ENCODE measurements around the gene CTU1. TPM values are rescaled to one million over a fixed set of nuclear protein-coding genes. Genes with fewer than 3 reads are reported as not detected.

Gene CTU1
- total RNA-seq, 1 donor from 2014 or later = 9.3 TPM

DNA sequence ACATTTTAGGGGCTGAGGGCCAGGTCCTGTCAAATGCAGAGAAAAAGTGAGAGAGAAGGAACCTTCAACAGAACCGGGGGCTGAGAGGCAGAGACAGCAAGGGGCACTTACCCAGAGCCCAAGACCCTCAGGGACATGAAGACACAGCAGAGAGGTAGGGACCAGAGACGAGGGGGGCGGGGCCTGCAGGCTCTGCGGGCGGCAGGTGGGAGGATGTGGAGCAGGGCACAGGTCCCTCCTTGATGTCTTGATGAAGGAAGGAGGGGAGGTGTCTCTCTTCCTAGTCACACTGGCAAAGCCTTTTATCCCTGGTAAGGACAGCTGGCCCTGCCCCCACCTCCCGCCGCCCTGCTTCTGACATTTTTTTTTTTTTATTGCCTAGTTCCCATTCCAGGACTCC, 25.6 kb downstream of the CTU1 start, which contains the start of gene KLK14:
Gene KLK14 (minus strand): TSS at position 277 of the 400 bp plus-strand sequence. CDS start 273 bp downstream, at position 4.
- Mint-ChIP-seq H3K36me3 (no peaks in the 10 kb centered on the region), H3K4me1 (ENCODE audit: unreplicated experiment) (no peaks in the 10 kb centered on the region), H3K4me3 (no peak within 1 kb of the TSS), H3K27me3 (peaks cover 29% of the 10 kb centered on the region), H3K27ac (no peak within 1 kb of the TSS), H3K9me3 (no peaks in the 10 kb centered on the region)
- TF ChIP-seq, protein P1, sequence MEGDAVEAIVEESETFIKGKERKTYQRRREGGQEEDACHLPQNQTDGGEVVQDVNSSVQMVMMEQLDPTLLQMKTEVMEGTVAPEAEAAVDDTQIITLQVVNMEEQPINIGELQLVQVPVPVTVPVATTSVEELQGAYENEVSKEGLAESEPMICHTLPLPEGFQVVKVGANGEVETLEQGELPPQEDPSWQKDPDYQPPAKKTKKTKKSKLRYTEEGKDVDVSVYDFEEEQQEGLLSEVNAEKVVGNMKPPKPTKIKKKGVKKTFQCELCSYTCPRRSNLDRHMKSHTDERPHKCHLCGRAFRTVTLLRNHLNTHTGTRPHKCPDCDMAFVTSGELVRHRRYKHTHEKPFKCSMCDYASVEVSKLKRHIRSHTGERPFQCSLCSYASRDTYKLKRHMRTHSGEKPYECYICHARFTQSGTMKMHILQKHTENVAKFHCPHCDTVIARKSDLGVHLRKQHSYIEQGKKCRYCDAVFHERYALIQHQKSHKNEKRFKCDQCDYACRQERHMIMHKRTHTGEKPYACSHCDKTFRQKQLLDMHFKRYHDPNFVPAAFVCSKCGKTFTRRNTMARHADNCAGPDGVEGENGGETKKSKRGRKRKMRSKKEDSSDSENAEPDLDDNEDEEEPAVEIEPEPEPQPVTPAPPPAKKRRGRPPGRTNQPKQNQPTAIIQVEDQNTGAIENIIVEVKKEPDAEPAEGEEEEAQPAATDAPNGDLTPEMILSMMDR (conservative IDR thresholded peaks at IDR 0.05) = no peak
- no peak for DNase-seq (ENCODE audit: extremely low spot score, unreplicated experiment)

DNA sequence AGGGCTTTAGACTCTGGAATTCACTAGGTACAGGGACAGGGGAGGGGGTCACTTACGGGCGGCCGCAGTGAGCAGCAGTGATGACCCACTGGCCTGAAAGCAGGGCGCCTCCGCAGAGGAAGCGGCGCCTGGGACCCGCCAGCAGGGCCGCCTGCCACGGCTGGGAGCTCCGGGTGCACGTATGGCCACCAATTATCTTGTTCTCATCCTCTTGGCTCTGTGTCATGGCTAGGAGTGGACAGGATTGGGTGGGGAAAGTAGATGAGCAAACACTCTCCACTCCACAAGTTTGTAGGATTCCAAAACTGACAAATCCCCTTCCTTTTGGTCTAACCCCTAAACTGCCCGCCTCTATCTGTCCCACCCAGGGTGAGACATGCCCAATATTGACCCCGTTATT, 26.7 kb downstream of the CTU1 start:
- H3K4me1 Mint-ChIP-seq (ENCODE audit: unreplicated experiment) = no peaks in the 10 kb centered on the region
- TF ChIP-seq, protein P1 (conservative IDR thresholded peaks at IDR 0.05) = no peak
- no peaks in the 10 kb centered on the region for H3K9me3 Mint-ChIP-seq
- no peak for DNase-seq (ENCODE audit: extremely low spot score, unreplicated experiment)
- H3K27ac Mint-ChIP-seq = no peak overlapping the region
- no peaks in the 10 kb centered on the region for H3K36me3 Mint-ChIP-seq
- H3K4me3 Mint-ChIP-seq = no peak overlapping the region
- H3K27me3 Mint-ChIP-seq = peaks cover 29% of the 10 kb centered on the region

DNA sequence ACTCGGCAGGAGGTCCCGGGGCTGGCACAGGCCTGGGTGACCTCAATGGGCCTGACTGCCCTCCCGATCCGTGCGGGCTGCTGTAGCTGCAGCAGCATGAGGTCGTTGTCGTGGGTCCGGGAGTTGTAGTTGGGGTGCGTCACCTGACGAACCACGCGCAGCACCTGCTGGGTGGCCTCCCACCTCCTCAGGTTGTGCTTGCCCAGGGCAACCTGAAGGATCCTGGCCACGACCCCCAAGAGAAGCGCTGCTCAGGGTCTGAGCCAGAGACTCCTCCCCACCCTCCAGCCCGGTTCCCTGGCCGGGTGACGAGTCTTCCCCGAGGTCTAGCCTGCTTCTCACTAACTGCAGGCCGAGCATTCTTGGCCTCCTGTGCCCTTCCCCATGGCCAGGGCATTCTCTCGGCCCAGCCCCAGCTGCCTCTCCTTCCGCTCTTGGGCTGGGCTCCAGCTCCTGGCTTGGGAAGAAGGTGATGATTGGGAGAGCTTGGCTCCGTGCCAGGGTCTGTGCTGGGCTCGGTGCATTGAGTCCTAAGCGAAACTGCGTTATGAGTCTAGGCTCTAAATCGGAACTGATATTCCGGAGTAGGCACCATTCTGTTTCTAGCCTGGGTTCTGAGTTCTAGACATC, 28.6 kb downstream of the CTU1 start:
- H3K27me3 Mint-ChIP-seq = peaks cover 36% of the 10 kb centered on the region
- H3K27ac Mint-ChIP-seq = no peak overlapping the region
- DNase-seq (ENCODE audit: extremely low spot score, unreplicated experiment) = no peak
- no peak overlapping the region for H3K4me3 Mint-ChIP-seq
- H3K4me1 Mint-ChIP-seq (ENCODE audit: unreplicated experiment) = no peaks in the 10 kb centered on the region
- H3K36me3 Mint-ChIP-seq = no peaks in the 10 kb centered on the region
- TF ChIP-seq, protein P1 (conservative IDR thresholded peaks at IDR 0.05) = no peak
- H3K9me3 Mint-ChIP-seq = no peaks in the 10 kb centered on the region

DNA sequence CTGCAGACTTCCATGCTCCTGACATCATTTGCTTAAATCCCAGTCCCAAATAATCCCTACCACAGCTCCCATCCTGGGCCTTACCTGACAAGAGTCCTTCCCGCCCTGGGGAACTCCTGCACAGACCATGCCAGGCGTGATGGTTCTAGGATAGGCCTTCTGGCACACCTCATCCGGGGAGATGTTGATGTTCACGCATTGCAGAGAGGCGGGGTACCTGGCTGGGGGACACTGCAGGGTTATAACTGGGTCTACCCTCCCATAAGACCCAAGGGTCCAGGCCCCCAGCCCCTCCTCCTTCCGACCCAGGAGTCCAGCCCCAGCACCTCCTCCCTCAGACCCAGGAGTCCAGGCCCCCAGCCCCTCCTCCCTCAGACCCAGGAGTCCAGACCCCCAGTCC, 29.5 kb downstream of the CTU1 start:
- TF ChIP-seq, protein P1 (conservative IDR thresholded peaks at IDR 0.05) = no peak
- H3K27ac Mint-ChIP-seq = no peak overlapping the region
- H3K4me3 Mint-ChIP-seq = no peak overlapping the region
- peaks cover 34% of the 10 kb centered on the region for H3K27me3 Mint-ChIP-seq
- H3K4me1 Mint-ChIP-seq (ENCODE audit: unreplicated experiment) = no peaks in the 10 kb centered on the region
- H3K9me3 Mint-ChIP-seq = peaks cover 4% of the 10 kb centered on the region
- no peaks in the 10 kb centered on the region for H3K36me3 Mint-ChIP-seq
- DNase-seq (ENCODE audit: extremely low spot score, unreplicated experiment) = no peak

DNA sequence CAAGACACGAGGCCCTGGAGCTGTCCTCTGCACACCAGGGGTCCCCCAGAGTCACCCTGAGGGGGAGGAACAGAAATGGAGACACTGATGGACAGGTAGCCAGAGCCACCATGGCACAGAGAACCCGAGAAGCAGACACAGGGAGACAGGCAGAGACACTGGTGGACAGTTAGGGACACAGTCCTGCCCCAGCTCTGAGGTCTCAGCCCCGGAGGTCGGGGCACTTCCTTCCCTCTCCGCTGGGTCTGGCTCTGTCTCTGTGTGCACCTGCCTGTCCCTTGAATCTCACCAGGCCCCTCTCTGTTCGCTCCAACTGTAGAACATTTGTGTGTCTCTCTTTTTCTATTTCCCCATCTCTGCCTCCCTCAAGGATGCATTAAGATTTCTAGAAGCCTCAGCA, 30.1 kb downstream of the CTU1 start:
- TF ChIP-seq, protein P1 (conservative IDR thresholded peaks at IDR 0.05) = no peak
- Mint-ChIP-seq H3K9me3 (peaks cover 4% of the 10 kb centered on the region), H3K36me3 (no peaks in the 10 kb centered on the region), H3K4me3 (no peak overlapping the region), H3K4me1 (ENCODE audit: unreplicated experiment) (no peaks in the 10 kb centered on the region), H3K27ac (no peak overlapping the region), H3K27me3 (peaks cover 28% of the 10 kb centered on the region)
- no peak for DNase-seq (ENCODE audit: extremely low spot score, unreplicated experiment)

Data from type B pancreatic cell (in vitro differentiated cells).